ENCODE measurements around the gene GIPC2.
A peak's percentile ranks its signal among the peaks of the same experiment; 100 is the strongest.

The GIPC2 gene

GRCh38 chr1:78143673-78144072 lies 97.9 kb downstream of the GIPC2 start:
- no peak for TF ChIP-seq CTCF (IDR thresholded peaks at IDR 0.05; ENCODE audit: low read depth, low read length, missing control alignments)
- DNase-seq (ENCODE audit: extremely low read depth, low read depth), result no peak
- no peak overlapping the region for H3K4me3 ChIP-seq (replicated peaks; ENCODE audit: low read depth, low read length)

GRCh38 chr1:78145105-78145580 lies 99.4 kb downstream of the GIPC2 start:
- peak; percentile 82 for TF ChIP-seq CTCF (IDR thresholded peaks at IDR 0.05; ENCODE audit: low read depth, low read length, missing control alignments)
- DNase-seq (ENCODE audit: extremely low read depth, low read depth), result peak; percentile 46
- no peak overlapping the region for H3K4me3 ChIP-seq (replicated peaks; ENCODE audit: low read depth, low read length)

- no peak overlapping the region for H3K4me3 ChIP-seq (replicated peaks; ENCODE audit: low read depth, low read length)
- TF ChIP-seq CTCF (IDR thresholded peaks at IDR 0.05; ENCODE audit: low read depth, low read length, missing control alignments), result no peak
- DNase-seq (ENCODE audit: extremely low read depth, low read depth), result no peak
Measured at GRCh38 chr1:78146205-78146771, 100.5 kb downstream of the GIPC2 start.

- H3K4me3 ChIP-seq (replicated peaks; ENCODE audit: low read depth, low read length), result no peak overlapping the region
- no peak for TF ChIP-seq CTCF (IDR thresholded peaks at IDR 0.05; ENCODE audit: low read depth, low read length, missing control alignments)
- no peak for DNase-seq (ENCODE audit: extremely low read depth, low read depth)
Measured at GRCh38 chr1:78147031-78147430, 101.3 kb downstream of the GIPC2 start.

- no peak overlapping the region for H3K4me3 ChIP-seq (replicated peaks; ENCODE audit: low read depth, low read length)
- no peak for TF ChIP-seq CTCF (IDR thresholded peaks at IDR 0.05; ENCODE audit: low read depth, low read length, missing control alignments)
- DNase-seq (ENCODE audit: extremely low read depth, low read depth), result no peak
Measured at GRCh38 chr1:78153092-78153736, 107.4 kb downstream of the GIPC2 start.

- no peak for TF ChIP-seq CTCF (IDR thresholded peaks at IDR 0.05; ENCODE audit: low read depth, low read length, missing control alignments)
- no peak for DNase-seq (ENCODE audit: extremely low read depth, low read depth)
Measured at GRCh38 chr1:78155121-78155520, 109.4 kb downstream of the GIPC2 start.

More at GRCh38 chr1:78155121-78155520, 109.4 kb downstream of the GIPC2 start:
- H3K4me3 ChIP-seq (replicated peaks; ENCODE audit: low read depth, low read length), result no peak overlapping the region
